ENCODE results near the gene FAM107A. TPM values are rescaled to one million over a fixed set of nuclear protein-coding genes. Genes with fewer than 3 reads are reported as not detected.
A peak's percentile ranks its signal among the peaks of the same experiment; 100 is the strongest.

Gene FAM107A
- total and polyA plus RNA-seq, 2 of the 13 experiments (the other 11 are each of a cell fraction or from before 2014, with no cell fraction given): not detected

GRCh38 chr3:58520403-58521335 is 56.5 kb downstream of the FAM107A start (continued):
- TF ChIP-seq KLF11 (CRISPR knock-in tag; IDR thresholded peaks at IDR 0.05) (peak; percentile 54; the same call in 1 of the 2 replicates), MED8 (CRISPR knock-in tag; IDR thresholded peaks at IDR 0.05; ENCODE audit: insufficient replicate concordance) (no peak), RXRB (CRISPR knock-in tag; IDR thresholded peaks at IDR 0.05; ENCODE audit: borderline replicate concordance) (peak; percentile 77), ZXDC (CRISPR knock-in tag; IDR thresholded peaks at IDR 0.05) (peak; percentile 79; the same call in 1 of the 2 replicates), AKNA (CRISPR knock-in tag; IDR thresholded peaks at IDR 0.05; ENCODE audit: borderline replicate concordance) (no peak), ZNF280B (CRISPR knock-in tag; IDR thresholded peaks at IDR 0.05; ENCODE audit: borderline replicate concordance) (peak; percentile 83; the same call in 1 of the 2 replicates), ZNF580 (CRISPR knock-in tag; IDR thresholded peaks at IDR 0.05; ENCODE audit: borderline replicate concordance, low read depth) (peak; percentile 67; the same call in 1 of the 2 replicates), NR2F6 (IDR thresholded peaks at IDR 0.05) (no peak), NR2F6 (CRISPR knock-in tag; IDR thresholded peaks at IDR 0.05) (peak; percentile 48; the same call in 1 of the 2 replicates), SNAPC4 (CRISPR knock-in tag; IDR thresholded peaks at IDR 0.05) (0 out of 2 replicates have a peak, but pooled peaks have one; percentile 13), ZNF124 (CRISPR knock-in tag; IDR thresholded peaks at IDR 0.05) (no peak), KLF12 (CRISPR knock-in tag; IDR thresholded peaks at IDR 0.05; ENCODE audit: borderline replicate concordance) (no peak)

Measured in HepG2 (cell line).